Endodermal cell (in vitro differentiated cells): Measurements from ENCODE around the gene TCF4. TPM values are rescaled to one million over a fixed set of nuclear protein-coding genes. Genes with fewer than 3 reads are reported as not detected.

ENCODE experiments used
- DNase-seq: peaks from one replicate; pipeline ENCODE4 v3.0.0-alpha.2; 2017
- H3K27ac ChIP-seq: 2 replicates; pipeline ENCODE4 v1.5.1; 2013; ENCODE audit warnings: mild to moderate bottlenecking, low read depth, low read length, moderate library complexity
- H3K27me3 ChIP-seq: 2 replicates; pipeline ENCODE4 v1.6.1; 2013; ENCODE audit warnings: mild to moderate bottlenecking, low read length, moderate library complexity; ENCODE audit not compliant: insufficient read depth, control insufficient read depth, poor library complexity, severe bottlenecking
- H3K36me3 ChIP-seq: 2 replicates; pipeline ENCODE4 v1.7.0; 2013; ENCODE audit warnings: mild to moderate bottlenecking, low read length, moderate library complexity; ENCODE audit not compliant: control insufficient read depth, insufficient read depth
- H3K4me1 ChIP-seq: one replicate; pipeline ENCODE4 v1.7.0; 2013; ENCODE audit warnings: low read length; ENCODE audit not compliant: control insufficient read depth, insufficient read depth
- H3K4me3 ChIP-seq: 2 replicates; pipeline ENCODE4 v1.5.1; 2013; ENCODE audit warnings: mild to moderate bottlenecking, low read length, moderate library complexity
- H3K9ac ChIP-seq: 2 replicates; pipeline ENCODE4 v1.6.1; 2013; ENCODE audit warnings: mild to moderate bottlenecking, low read length, moderate library complexity; ENCODE audit not compliant: poor library complexity, severe bottlenecking; ENCODE audit errors: extremely low read depth
- H3K9me3 ChIP-seq: 2 replicates; pipeline ENCODE4 v1.6.1; 2013; ENCODE audit warnings: mild to moderate bottlenecking, low read length, moderate library complexity; ENCODE audit not compliant: control insufficient read depth
- H3K27ac Mint-ChIP-seq: 2 replicates; pipeline ENCODE4 v1.8.0; 2020; ENCODE audit warnings: mixed read lengths
- H3K27me3 Mint-ChIP-seq: 2 replicates; pipeline ENCODE4 v1.8.0; 2021; ENCODE audit warnings: mild to moderate bottlenecking, mixed read lengths; ENCODE audit not compliant: insufficient read depth
- H3K36me3 Mint-ChIP-seq: 2 replicates; pipeline ENCODE4 v1.8.0; 2020; ENCODE audit warnings: low read depth, mixed read lengths
- H3K4me1 Mint-ChIP-seq: 2 replicates; pipeline ENCODE4 v1.8.0; 2020; ENCODE audit warnings: mixed read lengths
- H3K4me3 Mint-ChIP-seq: 2 replicates; pipeline ENCODE4 v1.8.0; 2020; ENCODE audit warnings: mild to moderate bottlenecking, moderate library complexity, mixed read lengths
- H3K9me3 Mint-ChIP-seq: 2 replicates; pipeline ENCODE4 v1.8.0; 2020; ENCODE audit warnings: mild to moderate bottlenecking, mixed read lengths
- CTCF ChIP-seq: fragments of 200-600 bp; sonication (generic); conservative IDR thresholded peaks from 2 replicates; pipeline ENCODE4 v1.5.0; 2021; ENCODE audit warnings: antibody characterized with exemption, mild to moderate bottlenecking
- WGBS, 2 experiments: methylation state at CpG; one replicate each; pipeline versions ENCODE4 v1.1.5 to v1.1.7; 2013; ENCODE audit warnings: missing lambda C conversion rate in 2 of 2, mixed read lengths in 1 of 2; ENCODE audit not compliant: insufficient coverage in 1 of 2, insufficient read length in 1 of 2; 5-methylcytosine and 5-hydroxymethylcytosine counted together
- total RNA-seq, 2 donors: library from RNA; stranded (reverse); fragmentation: NEBNext Ultra II Directional in 1 of 2; extraction: Animal tissue kit (Norgen Biotek cat#: 25700) in 1 of 2; gene quantifications; 2 replicates in 1 of 2; 3 replicates in 1 of 2; pipeline ENCODE4 v1.2.1, GENCODE V29; 2021

TCF4 gene
- total RNA-seq, 2 donors from 2014 or later = 40.4 to 58.5 TPM

GRCh38 chr18:55300936-55301531 lies 287.0 kb downstream of the TCF4 start:
- H3K9me3 Mint-ChIP-seq = no peaks in the 10 kb centered on the region
- H3K9ac ChIP-seq = no peak overlapping the region

GRCh38 chr18:55300421-55300935 lies 287.5 kb downstream of the TCF4 start:
- H3K27me3 Mint-ChIP-seq = no peaks in the 10 kb centered on the region
- Histone ChIP-seq H3K27ac (peak overlapping the region; percentile 21), H3K4me1 (no peaks in the 10 kb centered on the region), H3K36me3 (no peaks in the 10 kb centered on the region), H3K4me3 (no peak overlapping the region), H3K27me3 (no peaks in the 10 kb centered on the region), H3K9ac (no peak overlapping the region), H3K9me3 (no peaks in the 10 kb centered on the region)
- no peaks in the 10 kb centered on the region for H3K36me3 Mint-ChIP-seq
- H3K4me1 Mint-ChIP-seq = peaks cover 25% of the 10 kb centered on the region
- H3K27ac Mint-ChIP-seq = peak overlapping the region; percentile 53
- no peaks in the 10 kb centered on the region for H3K9me3 Mint-ChIP-seq
- DNase-seq = no peak
- no peak for TF ChIP-seq CTCF
- WGBS, 2 experiments = 93% methylated on average over 6 to 11 of the region's 11 CpGs
- H3K4me3 Mint-ChIP-seq = no peak overlapping the region

More at GRCh38 chr18:55300936-55301531, 287.0 kb downstream of the TCF4 start:
- no peaks in the 10 kb centered on the region for H3K4me1 ChIP-seq
- no peak for DNase-seq
- no peaks in the 10 kb centered on the region for H3K36me3 ChIP-seq
- H3K4me3 ChIP-seq = no peak overlapping the region
- peak overlapping the region; percentile 21 for H3K27ac ChIP-seq
- peak overlapping the region; percentile 53 for H3K27ac Mint-ChIP-seq
- no peaks in the 10 kb centered on the region for H3K36me3 Mint-ChIP-seq
- no peak overlapping the region for H3K4me3 Mint-ChIP-seq
- WGBS, 2 experiments = 78 to 94% methylated on average over 5 to 14 of the region's 14 CpGs
- no peaks in the 10 kb centered on the region for H3K27me3 ChIP-seq
- H3K4me1 Mint-ChIP-seq = peaks cover 25% of the 10 kb centered on the region
- no peaks in the 10 kb centered on the region for H3K9me3 ChIP-seq
- H3K27me3 Mint-ChIP-seq = no peaks in the 10 kb centered on the region
- TF ChIP-seq CTCF = no peak

GRCh38 chr18:55296778-55297177 lies 291.2 kb downstream of the TCF4 start:
- Histone ChIP-seq H3K9me3 (no peaks in the 10 kb centered on the region), H3K4me1 (no peaks in the 10 kb centered on the region), H3K36me3 (no peaks in the 10 kb centered on the region), H3K27ac (no peak overlapping the region), H3K27me3 (no peaks in the 10 kb centered on the region), H3K4me3 (no peak overlapping the region), H3K9ac (no peak overlapping the region)
- Mint-ChIP-seq H3K9me3 (no peaks in the 10 kb centered on the region), H3K36me3 (no peaks in the 10 kb centered on the region), H3K27ac (no peak overlapping the region), H3K27me3 (no peaks in the 10 kb centered on the region), H3K4me1 (peaks cover 19% of the 10 kb centered on the region), H3K4me3 (no peak overlapping the region)
- TF ChIP-seq CTCF = no peak
- DNase-seq = no peak
- WGBS, 2 experiments = 96% methylated on average over 3 of the region's 3 CpGs; no CpG with 5 or more reads in 1 of the 2 experiments
